ENCODE data around the gene EFCAB8. TPM values are rescaled to one million over a fixed set of nuclear protein-coding genes. Genes with fewer than 3 reads are reported as not detected.

Gene EFCAB8
- total RNA-seq, 2 donors from 2014 or later: 0.26 TPM; not detected in 1

- ATAC-seq (no peak), DNase-seq (no peak)
- Histone ChIP-seq H3K4me1 (no peaks in the 10 kb centered on the region), H3K36me3 (replicated peaks in 1 of 2; ENCODE audit: insufficient read depth in 1 of 2, low read depth in 2 of 2) (no peaks in the 10 kb centered on the region), H3K4me3 (no peak overlapping the region), H3K9me3 (no peaks in the 10 kb centered on the region), H3K27me3 (no peaks in the 10 kb centered on the region), H3K27ac (no peak overlapping the region)
- TF ChIP-seq POLR2A (IDR thresholded peaks at IDR 0.05): no peak
- TF ChIP-seq, protein P1, sequence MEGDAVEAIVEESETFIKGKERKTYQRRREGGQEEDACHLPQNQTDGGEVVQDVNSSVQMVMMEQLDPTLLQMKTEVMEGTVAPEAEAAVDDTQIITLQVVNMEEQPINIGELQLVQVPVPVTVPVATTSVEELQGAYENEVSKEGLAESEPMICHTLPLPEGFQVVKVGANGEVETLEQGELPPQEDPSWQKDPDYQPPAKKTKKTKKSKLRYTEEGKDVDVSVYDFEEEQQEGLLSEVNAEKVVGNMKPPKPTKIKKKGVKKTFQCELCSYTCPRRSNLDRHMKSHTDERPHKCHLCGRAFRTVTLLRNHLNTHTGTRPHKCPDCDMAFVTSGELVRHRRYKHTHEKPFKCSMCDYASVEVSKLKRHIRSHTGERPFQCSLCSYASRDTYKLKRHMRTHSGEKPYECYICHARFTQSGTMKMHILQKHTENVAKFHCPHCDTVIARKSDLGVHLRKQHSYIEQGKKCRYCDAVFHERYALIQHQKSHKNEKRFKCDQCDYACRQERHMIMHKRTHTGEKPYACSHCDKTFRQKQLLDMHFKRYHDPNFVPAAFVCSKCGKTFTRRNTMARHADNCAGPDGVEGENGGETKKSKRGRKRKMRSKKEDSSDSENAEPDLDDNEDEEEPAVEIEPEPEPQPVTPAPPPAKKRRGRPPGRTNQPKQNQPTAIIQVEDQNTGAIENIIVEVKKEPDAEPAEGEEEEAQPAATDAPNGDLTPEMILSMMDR (IDR thresholded peaks at IDR 0.05): no peak
- intact Hi-C loops (cut with DNase I): no loop called here
Measured at GRCh38 chr20:32958574-32958973, 99.9 kb downstream of the EFCAB8 start.

GRCh38 chr20:32959351-32960221, 100.9 kb downstream of the EFCAB8 start:
- H3K36me3 ChIP-seq (replicated peaks in 1 of 2; ENCODE audit: insufficient read depth in 1 of 2, low read depth in 2 of 2): no peaks in the 10 kb centered on the region
- H3K27ac ChIP-seq: no peak overlapping the region
- no peaks in the 10 kb centered on the region for H3K4me1 ChIP-seq
- no peak for DNase-seq
- ATAC-seq: no peak
- no peaks in the 10 kb centered on the region for H3K9me3 ChIP-seq
- WGBS, 2 donors: 71 to 83% methylated on average over 14 of the region's 14 CpGs
- no peaks in the 10 kb centered on the region for H3K27me3 ChIP-seq
- H3K4me3 ChIP-seq: no peak overlapping the region
- TF ChIP-seq POLR2A (IDR thresholded peaks at IDR 0.05): no peak
- TF ChIP-seq, protein P1 (IDR thresholded peaks at IDR 0.05): no peak
- intact Hi-C loops (cut with DNase I): no loop called here

DNA sequence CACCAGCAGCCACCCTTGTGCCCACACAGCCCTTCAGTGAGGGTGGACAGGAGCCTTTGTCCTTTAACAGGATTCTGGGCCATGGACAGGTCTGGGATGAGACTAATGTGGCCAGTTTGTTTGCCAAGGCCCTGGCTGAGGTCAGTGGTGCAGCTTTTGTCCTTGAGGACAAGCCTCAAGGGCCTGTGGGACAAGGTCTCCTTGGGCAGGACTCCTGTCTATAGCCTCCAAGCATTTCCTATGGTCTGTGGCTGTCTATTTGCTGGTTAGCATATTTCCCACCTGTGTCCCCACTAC, 101.4 kb downstream of the EFCAB8 start:
- no peaks in the 10 kb centered on the region for H3K27me3 ChIP-seq
- no peaks in the 10 kb centered on the region for H3K4me1 ChIP-seq
- no peak overlapping the region for H3K27ac ChIP-seq
- no peak for DNase-seq
- no peak overlapping the region for H3K4me3 ChIP-seq
- TF ChIP-seq, protein P1 (IDR thresholded peaks at IDR 0.05): no peak
- TF ChIP-seq POLR2A (IDR thresholded peaks at IDR 0.05): no peak
- no peaks in the 10 kb centered on the region for H3K9me3 ChIP-seq
- no peak for ATAC-seq
- intact Hi-C loops (cut with DNase I): no loop called here
- no peaks in the 10 kb centered on the region for H3K36me3 ChIP-seq (replicated peaks in 1 of 2; ENCODE audit: insufficient read depth in 1 of 2, low read depth in 2 of 2)

GRCh38 chr20:32960849-32961731, 102.4 kb downstream of the EFCAB8 start:
- Histone ChIP-seq H3K4me3 (no peak overlapping the region), H3K36me3 (replicated peaks in 1 of 2; ENCODE audit: insufficient read depth in 1 of 2, low read depth in 2 of 2) (no peaks in the 10 kb centered on the region), H3K27me3 (no peaks in the 10 kb centered on the region), H3K4me1 (no peaks in the 10 kb centered on the region), H3K27ac (no peak overlapping the region), H3K9me3 (no peaks in the 10 kb centered on the region)
- TF ChIP-seq POLR2A (IDR thresholded peaks at IDR 0.05): no peak
- TF ChIP-seq, protein P1 (IDR thresholded peaks at IDR 0.05): no peak
- DNase-seq (no peak), ATAC-seq (no peak)
- WGBS, 2 donors: 74 to 78% methylated on average over 23 to 28 of the region's 28 CpGs
- intact Hi-C loops (cut with DNase I): no loop called here

All from body of pancreas (tissue), 4 donors.